HG03571 (cell line): ENCODE results near the gene CPS1.

Experiments used
- ATAC-seq: cut with Tn5 transposase; IDR thresholded peaks from one replicate; pipeline ENCODE4 v1.9.1; 2021; ENCODE audit not compliant: unreplicated experiment

The CPS1 gene

DNA sequence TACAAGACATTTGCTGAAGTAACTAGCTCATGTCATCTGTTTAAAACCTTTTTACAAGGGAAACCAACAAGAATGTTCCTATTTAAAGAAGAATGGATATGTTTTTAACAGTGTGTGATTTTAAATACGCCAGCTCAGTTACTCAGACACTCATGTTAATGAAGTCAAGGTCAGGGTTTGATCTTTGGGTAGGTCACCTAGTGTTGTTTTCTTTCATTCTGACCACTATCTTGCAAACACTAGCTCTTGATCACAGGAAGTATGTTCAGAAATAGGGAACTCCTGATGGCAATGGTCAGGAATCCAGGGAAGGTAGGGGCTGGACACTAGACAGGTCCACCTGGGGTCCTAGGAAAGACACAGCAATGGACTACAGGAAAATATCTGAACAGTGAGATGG, 116.7 kb downstream of the CPS1 start:
- no peak for ATAC-seq

DNA sequence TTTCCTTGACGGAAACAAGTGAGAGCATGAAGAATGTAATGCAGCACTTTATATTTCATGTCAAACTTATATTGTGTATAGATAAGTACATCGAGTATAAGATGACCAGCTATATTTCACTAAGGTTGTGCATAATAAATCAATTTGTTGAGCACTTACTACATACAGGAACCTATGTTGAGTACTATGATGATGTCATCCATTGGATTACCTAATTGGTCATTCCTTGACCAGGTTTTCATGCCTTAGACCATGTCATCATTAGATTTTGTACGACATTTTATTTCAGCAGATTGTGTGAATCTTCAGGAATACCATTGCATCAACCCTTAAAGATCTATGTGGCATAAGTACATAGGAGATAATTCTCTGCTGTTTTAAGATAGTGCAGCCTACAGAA, 119.7 kb downstream of the CPS1 start:
- no peak for ATAC-seq

DNA sequence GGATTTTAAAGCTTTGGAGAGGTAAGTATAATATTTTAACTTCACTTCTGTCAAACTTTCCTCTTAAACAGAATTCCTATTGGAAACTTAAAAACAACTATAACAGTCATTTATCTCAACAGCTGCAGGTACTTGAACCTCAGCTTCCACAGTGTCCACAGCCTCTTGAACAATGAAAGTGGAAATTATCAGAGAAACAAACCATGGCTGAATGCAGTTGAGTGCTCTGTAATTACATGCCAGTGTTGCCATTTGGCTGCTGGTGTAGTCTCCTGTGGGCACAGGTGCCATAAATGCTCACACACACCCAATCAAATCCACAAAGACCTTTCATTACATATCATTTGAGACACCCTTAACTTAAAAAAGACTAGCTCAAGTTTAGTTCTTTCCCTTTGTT, 125.1 kb downstream of the CPS1 start:
- ATAC-seq = no peak

DNA sequence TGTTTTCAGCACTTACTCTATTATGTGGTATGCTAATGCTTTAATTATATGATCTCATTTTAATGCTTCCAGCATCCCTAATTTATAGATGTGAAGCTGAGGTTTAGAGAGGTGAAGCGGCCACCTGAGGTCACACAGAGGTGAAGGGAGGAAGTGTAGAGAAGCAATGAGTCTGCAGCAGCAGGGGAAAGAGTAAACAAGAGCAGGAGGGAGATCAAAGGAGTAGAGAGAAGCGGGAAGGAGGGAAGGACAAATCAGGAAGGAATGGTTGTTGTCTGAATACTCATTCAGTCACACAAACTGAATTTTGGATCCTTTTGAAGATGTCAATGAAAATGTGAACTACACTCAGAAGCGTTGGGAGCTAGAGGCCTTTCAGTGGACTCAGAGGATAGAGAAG, 130.0 kb downstream of the CPS1 start:
- no peak for ATAC-seq

DNA sequence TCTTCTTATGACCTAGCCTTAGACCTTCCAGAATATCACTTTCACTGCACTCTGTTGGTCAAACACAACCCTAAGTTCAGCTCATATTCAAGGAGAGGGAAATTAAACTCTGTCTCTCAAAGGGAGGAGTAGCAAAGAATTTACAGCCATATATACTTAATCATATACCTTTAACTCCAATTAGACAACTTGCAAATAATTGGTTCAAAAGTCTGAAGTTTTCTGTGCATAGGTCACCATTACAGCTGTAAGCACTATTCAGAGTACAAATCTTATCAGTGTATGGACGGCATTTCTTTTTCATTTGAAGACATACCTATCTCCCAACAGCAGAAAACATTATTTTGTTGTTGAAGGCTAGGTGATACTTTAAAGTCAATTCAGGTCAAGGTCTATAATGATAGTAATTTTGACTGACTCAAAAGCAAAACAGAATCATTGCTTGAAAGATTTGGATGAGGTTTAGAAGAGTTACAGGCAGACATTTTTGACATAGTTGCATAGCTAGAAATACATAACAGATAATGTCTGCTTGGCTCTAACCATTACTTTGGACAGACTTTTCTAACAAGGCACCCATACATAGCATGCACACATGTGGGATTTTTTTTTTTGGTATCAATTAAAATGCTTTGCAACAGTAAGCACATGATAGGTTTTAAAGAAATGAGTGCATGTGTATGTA, 131.5 kb downstream of the CPS1 start:
- ATAC-seq = no peak

DNA sequence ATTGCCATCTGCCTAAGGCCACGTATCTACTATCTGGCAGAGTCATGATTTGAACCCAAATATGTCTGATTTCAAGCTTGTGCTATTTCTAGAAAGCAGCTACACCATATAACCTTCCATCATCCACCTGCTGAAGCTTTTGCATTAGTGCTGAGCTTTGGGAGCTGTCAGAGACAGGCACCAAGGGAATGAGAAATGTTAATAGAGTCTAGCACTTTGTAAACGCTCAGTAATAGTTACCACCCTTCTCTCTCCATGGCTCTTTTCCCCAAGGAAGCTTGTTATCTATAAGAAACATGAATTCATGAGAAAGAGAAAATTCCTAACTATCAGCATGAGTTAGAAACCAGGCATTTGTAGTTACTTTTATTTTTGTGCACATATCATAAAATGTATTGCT, 151.5 kb downstream of the CPS1 start:
- ATAC-seq = no peak

DNA sequence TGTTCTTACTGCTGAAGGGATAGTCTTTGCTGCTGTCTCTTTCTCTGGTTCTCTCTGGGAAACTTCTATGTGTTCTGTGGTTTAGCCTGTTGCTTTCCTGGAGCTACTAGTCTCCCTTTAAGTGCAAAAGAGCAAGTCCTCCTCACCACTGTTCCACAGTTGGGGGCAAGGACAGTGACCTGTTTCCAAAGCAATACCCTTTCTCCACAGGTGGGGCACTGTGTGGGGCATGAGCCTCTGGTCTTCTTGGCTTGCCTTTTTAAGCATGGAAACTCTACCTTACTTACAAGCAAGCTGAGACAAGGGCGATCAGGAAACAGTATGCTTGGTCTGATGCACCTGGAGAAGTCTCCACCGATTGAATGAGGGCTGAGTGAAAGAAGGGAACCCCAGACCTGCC, 156.7 kb downstream of the CPS1 start:
- ATAC-seq = no peak

DNA sequence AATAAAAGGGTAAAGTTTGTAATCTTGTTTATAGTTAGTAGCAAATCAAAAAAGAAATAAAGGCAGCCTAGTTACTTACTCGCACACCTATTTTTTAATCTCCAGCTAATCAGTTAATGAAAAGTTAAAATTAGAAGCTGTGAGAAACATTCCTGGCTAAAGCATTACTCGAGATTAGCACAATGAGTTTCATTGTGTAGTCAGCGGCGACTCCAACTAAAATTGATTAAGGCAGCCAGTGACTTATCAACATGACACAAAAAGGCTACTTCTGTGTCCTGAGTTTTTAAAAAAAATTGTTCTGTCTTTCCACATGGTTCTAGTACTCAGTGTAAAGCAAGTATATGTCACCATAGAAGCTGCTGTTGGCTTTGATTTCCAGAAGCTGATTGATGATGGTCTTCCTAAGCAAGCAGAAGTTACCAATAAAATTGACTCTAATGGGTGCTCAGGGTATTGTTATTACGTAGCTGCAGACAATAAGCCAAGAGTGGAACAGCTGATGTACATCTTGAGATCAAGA, 159.2 kb downstream of the CPS1 start:
- ATAC-seq = no peak

DNA sequence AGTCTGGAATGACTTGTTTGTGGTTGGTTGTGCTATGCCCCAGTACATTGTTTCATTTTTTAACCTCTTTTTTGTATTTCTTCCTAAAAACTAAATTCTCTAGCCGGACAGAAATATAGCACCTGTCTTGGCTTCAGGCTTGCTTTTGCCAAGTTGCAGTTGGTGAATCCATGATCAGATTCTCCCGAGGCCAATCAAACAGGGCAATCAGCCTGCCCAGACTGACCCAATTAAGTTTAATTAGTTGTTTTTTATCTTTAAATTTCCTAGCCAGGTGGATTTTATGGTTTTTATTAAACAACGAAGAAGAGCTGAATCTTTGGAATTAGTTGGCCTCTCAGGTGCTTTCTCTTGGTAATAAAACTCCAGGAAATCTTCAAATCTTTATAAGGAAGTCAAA, 162.1 kb downstream of the CPS1 start:
- no peak for ATAC-seq

DNA sequence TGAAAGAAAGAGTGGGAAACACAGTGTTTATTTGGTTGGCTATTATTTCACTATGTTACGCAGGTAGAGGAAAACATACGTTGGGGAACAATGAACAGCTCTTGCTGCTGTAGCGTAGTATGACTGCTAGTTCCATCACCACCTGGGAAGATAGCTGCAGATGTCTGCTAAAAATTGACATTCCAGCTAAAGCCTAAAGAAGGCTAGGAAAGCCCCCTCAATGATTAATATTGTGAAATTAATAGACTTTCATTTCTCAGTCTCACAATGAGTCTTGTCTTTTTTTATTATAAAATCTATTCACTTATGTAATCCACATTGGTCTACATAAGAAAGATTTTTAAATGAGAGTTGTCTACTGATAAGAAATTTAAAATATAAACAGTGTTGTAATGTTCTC, 165.7 kb downstream of the CPS1 start:
- ATAC-seq = no peak

DNA sequence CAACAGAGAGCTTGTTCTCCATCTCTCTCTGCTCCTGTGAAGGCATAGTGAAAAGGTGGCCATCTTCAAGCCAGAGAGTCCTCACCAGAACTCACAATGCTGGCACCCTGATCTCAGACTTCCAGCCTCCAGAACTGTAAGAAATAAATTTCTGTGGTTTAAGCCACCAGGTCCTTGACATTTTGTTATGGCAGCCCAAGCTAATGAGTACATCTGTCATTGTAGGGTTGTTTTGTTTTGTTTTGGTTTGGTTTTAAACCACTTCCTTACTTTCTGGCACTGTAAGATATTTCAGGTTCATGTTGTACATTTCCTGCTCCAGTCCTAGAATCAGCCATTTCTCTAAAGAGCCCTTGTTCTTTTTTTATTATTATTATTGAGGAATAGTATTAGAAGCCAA, 171.2 kb downstream of the CPS1 start:
- ATAC-seq = peak; percentile 65
